Body of pancreas (tissue), 4 donors: ENCODE results near the gene ACSL6.

ENCODE experiments used
- POLR2A ChIP-seq, 3 donors: fragments of 450-650 bp; IDR thresholded peaks; one replicate each; pipeline ENCODE4 v1.6.1; 2016; ENCODE audit warnings: antibody characterized with exemption in 3 of 3, mild to moderate bottlenecking in 2 of 3
- TF ChIP-seq, protein P1 (sequence below), 7 experiments: fragments of 450-650 bp in 4 of 7; fragments of 200-600 bp in 3 of 7; sonication (generic) in 3 of 7; IDR thresholded peaks; one replicate each; pipeline ENCODE4 v1.5.1; 2016 to 2019; ENCODE audit warnings: antibody characterized with exemption in 7 of 7

GRCh38 chr5:132011622-132012343 lies at the start of gene ACSL6:
- TF ChIP-seq POLR2A (IDR thresholded peaks at IDR 0.05), result peak in 1 of 3 donors; percentile 20
- TF ChIP-seq, protein P1, sequence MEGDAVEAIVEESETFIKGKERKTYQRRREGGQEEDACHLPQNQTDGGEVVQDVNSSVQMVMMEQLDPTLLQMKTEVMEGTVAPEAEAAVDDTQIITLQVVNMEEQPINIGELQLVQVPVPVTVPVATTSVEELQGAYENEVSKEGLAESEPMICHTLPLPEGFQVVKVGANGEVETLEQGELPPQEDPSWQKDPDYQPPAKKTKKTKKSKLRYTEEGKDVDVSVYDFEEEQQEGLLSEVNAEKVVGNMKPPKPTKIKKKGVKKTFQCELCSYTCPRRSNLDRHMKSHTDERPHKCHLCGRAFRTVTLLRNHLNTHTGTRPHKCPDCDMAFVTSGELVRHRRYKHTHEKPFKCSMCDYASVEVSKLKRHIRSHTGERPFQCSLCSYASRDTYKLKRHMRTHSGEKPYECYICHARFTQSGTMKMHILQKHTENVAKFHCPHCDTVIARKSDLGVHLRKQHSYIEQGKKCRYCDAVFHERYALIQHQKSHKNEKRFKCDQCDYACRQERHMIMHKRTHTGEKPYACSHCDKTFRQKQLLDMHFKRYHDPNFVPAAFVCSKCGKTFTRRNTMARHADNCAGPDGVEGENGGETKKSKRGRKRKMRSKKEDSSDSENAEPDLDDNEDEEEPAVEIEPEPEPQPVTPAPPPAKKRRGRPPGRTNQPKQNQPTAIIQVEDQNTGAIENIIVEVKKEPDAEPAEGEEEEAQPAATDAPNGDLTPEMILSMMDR (IDR thresholded peaks at IDR 0.05), result no peak
